BE2C (cell line): ENCODE data around the gene ZNF628.
A peak's percentile ranks its signal among the peaks of the same experiment; 100 is the strongest.

Source experiments
- DNase-seq: peaks from one replicate; pipeline ENCODE4 v3.0.0-alpha.2; 2020
- H3K27me3 ChIP-seq: fragments of 250-450 bp; sonication (Bioruptor Pico); 2 replicates; pipeline ENCODE4 v1.5.1; 2020; ENCODE audit warnings: mild to moderate bottlenecking
- H3K36me3 ChIP-seq: fragments of 250-450 bp; sonication (Bioruptor Pico); 2 replicates; pipeline ENCODE4 v1.5.1; 2020; ENCODE audit warnings: mild to moderate bottlenecking
- H3K4me1 ChIP-seq: fragments of 250-450 bp; sonication (Bioruptor Pico); 2 replicates; pipeline ENCODE4 v1.5.1; 2020
- H3K4me3 ChIP-seq: 2 replicates; pipeline ENCODE4 v1.5.1; 2011; ENCODE audit warnings: low read depth, low read length
- H3K9me3 ChIP-seq: fragments of 250-450 bp; sonication (Bioruptor Pico); 2 replicates; pipeline ENCODE4 v1.5.1; 2020
- CTCF ChIP-seq: IDR thresholded peaks from 2 replicates; pipeline ENCODE4 v1.5.1; 2012; ENCODE audit warnings: mild to moderate bottlenecking, low read depth, low read length

The ZNF628 gene

DNA sequence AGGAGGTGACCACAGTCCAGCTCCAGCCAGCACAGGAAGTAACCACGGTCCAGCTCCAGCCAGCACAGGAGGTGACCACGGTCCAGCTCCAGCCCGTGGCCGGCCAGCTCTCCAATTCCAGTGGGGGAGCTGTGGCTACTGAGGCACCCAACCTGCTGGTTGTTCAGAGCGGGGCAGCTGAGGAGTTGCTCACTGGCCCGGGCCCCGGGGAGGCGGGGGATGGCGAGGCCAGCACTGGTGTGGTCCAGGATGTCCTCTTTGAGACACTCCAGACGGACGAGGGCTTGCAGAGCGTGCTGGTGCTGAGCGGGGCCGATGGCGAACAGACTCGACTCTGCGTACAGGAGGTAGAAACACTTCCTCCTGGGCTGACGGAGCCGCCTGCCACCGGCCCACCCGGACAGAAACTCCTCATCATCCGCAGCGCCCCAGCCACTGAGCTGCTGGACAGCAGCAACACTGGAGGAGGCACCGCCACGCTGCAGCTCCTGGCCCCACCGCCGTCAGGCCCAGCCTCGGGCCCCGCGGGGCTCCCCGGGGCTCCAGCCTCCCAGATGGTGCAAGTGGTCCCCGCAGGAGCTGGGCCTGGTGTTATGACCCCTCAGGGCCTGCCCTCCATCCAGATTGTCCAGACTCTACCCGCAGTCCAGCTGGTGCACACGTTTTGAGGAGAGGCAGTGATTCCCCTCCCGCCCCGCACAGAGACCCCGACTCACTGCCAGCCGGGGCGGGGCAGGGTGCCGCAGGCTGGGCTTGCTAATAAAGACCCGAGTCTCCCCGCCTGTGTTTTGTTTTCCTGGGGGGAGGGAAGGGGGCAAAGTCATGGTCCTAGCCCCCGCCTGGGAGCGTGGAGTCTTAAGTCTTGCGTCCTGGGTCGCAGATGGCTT lies 7.5 kb downstream of the ZNF628 start:
- peaks cover 6% of the 10 kb centered on the region; the same call in 1 of the 2 replicates for H3K36me3 ChIP-seq
- TF ChIP-seq CTCF = no peak
- no peaks in the 10 kb centered on the region for H3K27me3 ChIP-seq
- no peaks in the 10 kb centered on the region for H3K9me3 ChIP-seq
- peak overlapping the region; percentile 68 for H3K4me3 ChIP-seq
- H3K4me1 ChIP-seq = peaks cover 20% of the 10 kb centered on the region
- DNase-seq = peak; percentile 20

GRCh38 chr19:55484593-55485438 lies 8.4 kb downstream of the ZNF628 start, which contains the start of gene NAT14:
Gene NAT14 (plus strand): TSS chr19:55485188. CDS start chr19:55485709, 521 bp downstream.
- Histone ChIP-seq H3K27me3 (no peaks in the 10 kb centered on the region), H3K4me3 (peak within 1 kb of the TSS; percentile 68), H3K36me3 (peaks cover 6% of the 10 kb centered on the region; the same call in 1 of the 2 replicates), H3K9me3 (no peaks in the 10 kb centered on the region), H3K4me1 (peaks cover 22% of the 10 kb centered on the region)
- TF ChIP-seq CTCF = no peak
- peak; percentile 86 for DNase-seq

GRCh38 chr19:55485439-55486011 lies 9.1 kb downstream of the ZNF628 start:
- DNase-seq = peak; percentile 18
- H3K9me3 ChIP-seq = no peaks in the 10 kb centered on the region
- peaks cover 6% of the 10 kb centered on the region; the same call in 1 of the 2 replicates for H3K36me3 ChIP-seq
- H3K27me3 ChIP-seq = no peaks in the 10 kb centered on the region
- no peak for TF ChIP-seq CTCF
- peaks cover 22% of the 10 kb centered on the region for H3K4me1 ChIP-seq
- peak overlapping the region; percentile 68 for H3K4me3 ChIP-seq

- H3K36me3 ChIP-seq = peaks cover 4% of the 10 kb centered on the region; the same call in 1 of the 2 replicates
- peak; percentile 51 for DNase-seq
- H3K4me3 ChIP-seq = peak overlapping the region; percentile 68
- TF ChIP-seq CTCF = peak; percentile 22; the same call in 1 of the 2 replicates
- H3K9me3 ChIP-seq = no peaks in the 10 kb centered on the region
- peaks cover 22% of the 10 kb centered on the region for H3K4me1 ChIP-seq
- no peaks in the 10 kb centered on the region for H3K27me3 ChIP-seq
Measured at GRCh38 chr19:55486043-55486970, 9.9 kb downstream of the ZNF628 start.
